ENCODE measurements around the gene OGDH.

- TF ChIP-seq POLR2AphosphoS5 (IDR thresholded peaks at IDR 0.05; ENCODE audit: low read depth, low read length) = no peak
- TF ChIP-seq TAF1 (IDR thresholded peaks at IDR 0.05; ENCODE audit: borderline replicate concordance, insufficient read depth, low read length) = no peak
- no peak for TF ChIP-seq REST (IDR thresholded peaks at IDR 0.05; ENCODE audit: insufficient read depth in 1 of 2, low read depth in 2 of 2, low read length in 2 of 2)
- no peak for TF ChIP-seq SIN3A (IDR thresholded peaks at IDR 0.05; ENCODE audit: borderline replicate concordance, insufficient read depth, low read length)
Measured at GRCh38 chr7:44738876-44739665, 132.6 kb downstream of the OGDH start.

Data from PFSK-1 (cell line).